HepG2 (cell line): ENCODE measurements around the gene RHOD. TPM values are rescaled to one million over a fixed set of nuclear protein-coding genes. Genes with fewer than 3 reads are reported as not detected.

Experiments
- AGO1 ChIP-seq: fragments of 200-400 bp; formaldehyde crosslinking; IDR thresholded peaks from 2 replicates; pipeline ENCODE4 v1.6.1; 2017; ENCODE audit warnings: mild to moderate bottlenecking, low read depth, low read length, moderate library complexity; ENCODE audit not compliant: poor library complexity, severe bottlenecking
- AKAP8 ChIP-seq: sonication (generic); formaldehyde crosslinking; IDR thresholded peaks from 2 replicates; pipeline ENCODE4 v1.5.1; 2020; ENCODE audit warnings: mild to moderate bottlenecking, missing genetic modification reagents
- ATF7 ChIP-seq, 2 experiments: fragments of 450-650 bp in 1 of 2; sonication (generic) in 1 of 2; formaldehyde crosslinking in 1 of 2; IDR thresholded peaks; 2 replicates each; pipeline versions ENCODE4 v1.4.0 to v1.6.1; 2016 to 2020; ENCODE audit warnings: antibody characterized with exemption in 1 of 2, mild to moderate bottlenecking in 1 of 2, missing genetic modification reagents in 1 of 2
- ATRX ChIP-seq: sonication (generic); formaldehyde crosslinking; IDR thresholded peaks from 2 replicates; pipeline ENCODE4 v1.4.0; 2020; ENCODE audit warnings: missing genetic modification reagents, borderline replicate concordance
- CEBPG ChIP-seq: IDR thresholded peaks from 2 replicates; pipeline ENCODE4 v1.6.1; 2016
- CREB1 ChIP-seq, 2 experiments: fragments of 450-650 bp in 1 of 2; IDR thresholded peaks; 2 replicates each; pipeline ENCODE4 v1.6.1; 2016 to 2017; ENCODE audit warnings: control low read depth in 1 of 2, mild to moderate bottlenecking in 1 of 2, missing compliant biosample characterization in 1 of 2, missing genetic modification characterization in 1 of 2
- ELF1 ChIP-seq: sonication (generic); formaldehyde crosslinking; IDR thresholded peaks from 2 replicates; pipeline ENCODE4 v1.4.0; 2020; ENCODE audit warnings: missing genetic modification reagents
- ELF4 ChIP-seq: sonication (generic); formaldehyde crosslinking; IDR thresholded peaks from 2 replicates; pipeline ENCODE4 v1.5.0; 2020; ENCODE audit warnings: missing genetic modification reagents, mild to moderate bottlenecking, moderate library complexity, borderline replicate concordance
- ETV5 ChIP-seq: IDR thresholded peaks from 2 replicates; pipeline ENCODE4 v1.6.1; 2018; ENCODE audit warnings: missing biosample characterization, missing genetic modification reagents, inconsistent platforms, borderline replicate concordance
- HOXA9 ChIP-seq: sonication (generic); formaldehyde crosslinking; IDR thresholded peaks from 2 replicates; pipeline ENCODE4 v1.8.1; 2022; ENCODE audit warnings: missing genetic modification reagents, mild to moderate bottlenecking, moderate library complexity, borderline replicate concordance
- KLF16 ChIP-seq, 2 experiments: sonication (generic) in 1 of 2; formaldehyde crosslinking in 1 of 2; IDR thresholded peaks; 2 replicates each; pipeline versions ENCODE4 v1.6.1 to v1.8.0; 2016 to 2023; ENCODE audit warnings: missing genetic modification reagents in 2 of 2, missing compliant biosample characterization in 1 of 2
- MAZ ChIP-seq, 2 experiments: sonication (generic) in 1 of 2; formaldehyde crosslinking in 1 of 2; IDR thresholded peaks; 2 replicates each; pipeline versions ENCODE4 v1.5.0 to v1.6.1; 2012 to 2020; ENCODE audit warnings: low read depth in 2 of 2, mild to moderate bottlenecking in 2 of 2, borderline replicate concordance in 1 of 2, improper control_type of control experiment in 1 of 2, low read length in 1 of 2, missing genetic modification reagents in 1 of 2, moderate library complexity in 1 of 2
- NCOA2 ChIP-seq: sonication (generic); formaldehyde crosslinking; IDR thresholded peaks from 2 replicates; pipeline ENCODE4 v1.8.0; 2022; ENCODE audit warnings: inconsistent platforms
- NFIB ChIP-seq: sonication (generic); formaldehyde crosslinking; IDR thresholded peaks from 2 replicates; pipeline ENCODE4 v1.9.0; 2021; ENCODE audit warnings: missing genetic modification reagents, mild to moderate bottlenecking, borderline replicate concordance
- SAP130 ChIP-seq: IDR thresholded peaks from 2 replicates; pipeline ENCODE4 v1.6.1; 2016; ENCODE audit warnings: low read depth
- SIN3B ChIP-seq: fragments of 150-350 bp; IDR thresholded peaks from 2 replicates; pipeline ENCODE4 v1.6.1; 2014; ENCODE audit warnings: low read length
- SP5 ChIP-seq: IDR thresholded peaks from 2 replicates; pipeline ENCODE4 v1.6.1; 2016; ENCODE audit warnings: low read depth, borderline replicate concordance
- SPEN ChIP-seq: sonication (generic); formaldehyde crosslinking; IDR thresholded peaks from 2 replicates; pipeline ENCODE4 v1.5.1; 2020; ENCODE audit warnings: low read depth, mild to moderate bottlenecking, missing genetic modification reagents
- TOPORS ChIP-seq: sonication (generic); formaldehyde crosslinking; IDR thresholded peaks from 2 replicates; pipeline ENCODE4 v1.8.0; 2023; ENCODE audit warnings: mild to moderate bottlenecking, missing genetic modification reagents
- ZMYM3 ChIP-seq: sonication (generic); formaldehyde crosslinking; IDR thresholded peaks from 2 replicates; pipeline ENCODE4 v1.5.1; 2020; ENCODE audit warnings: mild to moderate bottlenecking, missing genetic modification reagents
- ZNF383 ChIP-seq: sonication (generic); formaldehyde crosslinking; IDR thresholded peaks from 2 replicates; pipeline ENCODE4 v1.4.0; 2020; ENCODE audit warnings: missing genetic modification reagents, mild to moderate bottlenecking, borderline replicate concordance
- ZNF446 ChIP-seq: sonication (generic); formaldehyde crosslinking; IDR thresholded peaks from 2 replicates; pipeline ENCODE4 v1.5.0; 2020; ENCODE audit warnings: mild to moderate bottlenecking, missing genetic modification reagents
- ZNF790 ChIP-seq: sonication (generic); formaldehyde crosslinking; IDR thresholded peaks from 2 replicates; pipeline ENCODE4 v1.8.0; 2022; ENCODE audit warnings: missing genetic modification reagents, mild to moderate bottlenecking, borderline replicate concordance
- ZZZ3 ChIP-seq: sonication (generic); formaldehyde crosslinking; IDR thresholded peaks from 2 replicates; pipeline ENCODE4 v1.4.0; 2020; ENCODE audit warnings: missing genetic modification reagents, mild to moderate bottlenecking, borderline replicate concordance
- polyA plus RNA-seq, 8 experiments: library from polyadenylated mRNA; depleted of rRNA in 3 of 8; stranded (reverse) in 7 of 8; unstranded in 1 of 8; fragments of >200 nt; fragmentation: Illumina TruSeq in 4 of 8; extraction: Trizol in 4 of 8; gene quantifications; 2 replicates each; pipeline versions ENCODE4 v1.2.1 to v1.2.3, GENCODE V29; 2011 to 2016; ENCODE audit warnings: low read depth in 4 of 8, missing spikeins in 1 of 8, mixed read lengths in 1 of 8; ENCODE audit not compliant: insufficient read depth in 1 of 8
- total RNA-seq, 5 experiments: library from RNA; depleted of rRNA; stranded (reverse); fragments of >200 nt; fragmentation: Illumina TruSeq; extraction: Trizol; gene quantifications; 2 replicates each; pipeline ENCODE4 v1.2.3, GENCODE V29; 2016; ENCODE audit warnings: low read depth in 1 of 5
- TF ChIP-seq, protein P1 (sequence below): fragments of 450-650 bp; IDR thresholded peaks from 2 replicates; pipeline ENCODE4 v1.6.1; 2017
- TF ChIP-seq, protein P2 (sequence below): sonication (generic); formaldehyde crosslinking; IDR thresholded peaks from 2 replicates; pipeline ENCODE4 v1.4.0; 2020; ENCODE audit warnings: missing genetic modification reagents, borderline replicate concordance
- TF ChIP-seq, protein P3 (sequence below): sonication (generic); formaldehyde crosslinking; IDR thresholded peaks from 2 replicates; pipeline ENCODE4 v1.8.0; 2022; ENCODE audit warnings: missing genetic modification reagents, low read depth, mild to moderate bottlenecking, borderline replicate concordance

RHOD gene
- total and polyA plus RNA-seq, 2 of the 13 experiments (the other 11 are each of a cell fraction or from before 2014, with no cell fraction given): 0.27 to 0.98 TPM

DNA sequence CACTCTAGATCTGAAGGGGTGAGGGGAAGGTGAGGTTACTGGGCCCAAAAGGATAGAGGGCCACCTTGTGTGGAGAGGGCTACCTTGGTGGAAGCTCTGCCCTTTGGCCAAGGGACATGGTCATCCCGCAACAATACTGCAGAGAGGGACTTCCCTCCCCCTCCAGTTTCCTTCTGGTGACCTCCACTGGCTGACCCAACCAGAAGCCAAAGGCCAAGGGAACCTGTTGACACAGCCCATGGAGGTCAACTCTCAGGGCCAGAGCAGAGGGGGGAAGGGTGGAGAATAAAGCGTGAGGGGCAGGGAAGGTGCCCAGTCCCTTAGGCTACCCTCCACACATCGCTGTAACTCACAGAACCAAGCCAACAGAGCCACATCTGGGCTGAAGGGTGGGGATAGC is 15.0 kb upstream of the RHOD start (continued):
- TF ChIP-seq CREB1 (IDR thresholded peaks at IDR 0.05) (no peak), CREB1 (CRISPR knock-in tag; IDR thresholded peaks at IDR 0.05) (no peak), ZNF790 (no peak), AKAP8 (CRISPR knock-in tag) (no peak), ELF4 (CRISPR knock-in tag) (no peak), MAZ (IDR thresholded peaks at IDR 0.05; ENCODE audit: borderline replicate concordance, low read depth, low read length) (peak; percentile 41; the same call in 1 of the 2 replicates), MAZ (CRISPR knock-in tag; IDR thresholded peaks at IDR 0.05; ENCODE audit: low read depth) (no peak), CEBPG (CRISPR knock-in tag) (no peak), ATF7 (IDR thresholded peaks at IDR 0.05) (no peak), ATF7 (CRISPR knock-in tag; IDR thresholded peaks at IDR 0.05) (no peak), SP5 (no peak), ATRX (no peak), SAP130 (CRISPR knock-in tag) (no peak), ZNF383 (CRISPR knock-in tag) (no peak), ZNF446 (CRISPR knock-in tag) (no peak), SIN3B (no peak), NFIB (no peak), SPEN (CRISPR knock-in tag) (peak; percentile 43; the same call in 1 of the 2 replicates), AGO1 (no peak), HOXA9 (CRISPR knock-in tag) (no peak), ELF1 (no peak), ETV5 (CRISPR knock-in tag) (peak; percentile 22; the same call in 1 of the 2 replicates), ZZZ3 (CRISPR knock-in tag) (no peak), TOPORS (CRISPR knock-in tag) (no peak), KLF16 (CRISPR knock-in tag; IDR thresholded peaks at IDR 0.05) (no peak), NCOA2 (CRISPR knock-in tag) (peak; percentile 41; the same call in 1 of the 2 replicates), ZMYM3 (peak; percentile 62; the same call in 1 of the 2 replicates)
- TF ChIP-seq, protein P1, sequence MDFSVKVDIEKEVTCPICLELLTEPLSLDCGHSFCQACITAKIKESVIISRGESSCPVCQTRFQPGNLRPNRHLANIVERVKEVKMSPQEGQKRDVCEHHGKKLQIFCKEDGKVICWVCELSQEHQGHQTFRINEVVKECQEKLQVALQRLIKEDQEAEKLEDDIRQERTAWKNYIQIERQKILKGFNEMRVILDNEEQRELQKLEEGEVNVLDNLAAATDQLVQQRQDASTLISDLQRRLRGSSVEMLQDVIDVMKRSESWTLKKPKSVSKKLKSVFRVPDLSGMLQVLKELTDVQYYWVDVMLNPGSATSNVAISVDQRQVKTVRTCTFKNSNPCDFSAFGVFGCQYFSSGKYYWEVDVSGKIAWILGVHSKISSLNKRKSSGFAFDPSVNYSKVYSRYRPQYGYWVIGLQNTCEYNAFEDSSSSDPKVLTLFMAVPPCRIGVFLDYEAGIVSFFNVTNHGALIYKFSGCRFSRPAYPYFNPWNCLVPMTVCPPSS: no peak
- TF ChIP-seq, protein P2, sequence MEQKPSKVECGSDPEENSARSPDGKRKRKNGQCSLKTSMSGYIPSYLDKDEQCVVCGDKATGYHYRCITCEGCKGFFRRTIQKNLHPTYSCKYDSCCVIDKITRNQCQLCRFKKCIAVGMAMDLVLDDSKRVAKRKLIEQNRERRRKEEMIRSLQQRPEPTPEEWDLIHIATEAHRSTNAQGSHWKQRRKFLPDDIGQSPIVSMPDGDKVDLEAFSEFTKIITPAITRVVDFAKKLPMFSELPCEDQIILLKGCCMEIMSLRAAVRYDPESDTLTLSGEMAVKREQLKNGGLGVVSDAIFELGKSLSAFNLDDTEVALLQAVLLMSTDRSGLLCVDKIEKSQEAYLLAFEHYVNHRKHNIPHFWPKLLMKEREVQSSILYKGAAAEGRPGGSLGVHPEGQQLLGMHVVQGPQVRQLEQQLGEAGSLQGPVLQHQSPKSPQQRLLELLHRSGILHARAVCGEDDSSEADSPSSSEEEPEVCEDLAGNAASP: peak; percentile 65; the same call in 1 of the 2 replicates
- TF ChIP-seq, protein P3, sequence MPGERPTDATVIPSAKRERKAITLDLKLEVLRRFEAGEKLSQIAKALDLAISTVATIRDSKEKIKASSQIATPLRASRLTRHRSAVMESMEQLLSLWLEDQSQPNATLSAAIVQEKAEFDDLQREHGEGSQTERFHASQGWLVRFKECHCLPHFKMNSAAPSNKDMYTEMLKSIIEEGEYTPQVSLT (CRISPR knock-in tag): no peak
